K562 (cell line): ENCODE results near the gene ZER1. TPM values are rescaled to one million over a fixed set of nuclear protein-coding genes. Genes with fewer than 3 reads are reported as not detected.

ENCODE experiments used
- ATAC-seq: fragments of 200-7000 bp; cut with Tn5 transposase; 3 replicates; pipeline ENCODE4 v1.9.1; 2020; ENCODE audit warnings: moderate library complexity
- BruUV-seq: library from RNA; stranded (reverse); fragments of 400-500 nt; replicated peaks from 2 replicates; lab custom pipeline; 2021; lab: Mats Ljungman, UMichigan
- CTCF ChIA-PET: fragments of 300-600 bp; formaldehyde crosslinking; extraction: SDS; loops from one replicate; lab custom pipeline; 2021; ENCODE audit warnings: low intra/inter-chr PET ratio; lab: Yijun Ruan, JAX
- POLR2A ChIA-PET: fragments of 300-600, 350-650 bp; sonication (Branson Sonifier 250); formaldehyde crosslinking; extraction: SDS; loops from one replicate; lab custom pipeline; 2021; ENCODE audit warnings: antibody characterized with exemption, inconsistent platforms; lab: Yijun Ruan, JAX
- DNase-seq, 4 experiments: peaks; one replicate each; pipeline versions ENCODE4 v3.0.0 to v3.0.0-alpha.2; 2011 to 2018; ENCODE audit warnings: low spot score in 3 of 4, mixed read lengths in 3 of 4; ENCODE audit errors: extremely low read depth in 1 of 4
- FAIRE-seq: peaks from 2 replicates; lab custom pipeline; 2011; peaks lifted over from hg19 to GRCh38; lab: Jason Lieb, UNC
- H2AFZ ChIP-seq: 2 replicates; pipeline ENCODE4 v1.6.0; 2011; ENCODE audit warnings: low read depth, low read length, control low read depth, inconsistent platforms
- H3K27ac ChIP-seq: fragments of 200-600 bp; 3 replicates; pipeline ENCODE4 v1.8.0; 2011; ENCODE audit warnings: low read depth, mild to moderate bottlenecking, control low read depth, inconsistent platforms, low read length, moderate library complexity, mixed read lengths; ENCODE audit errors: extremely low read depth
- H3K27me3 ChIP-seq, 2 experiments: fragments of 300-600 bp in 1 of 2; 2 replicates in 1 of 2; 3 replicates in 1 of 2; pipeline versions ENCODE4 v1.6.0 to v1.8.0; 2011; ENCODE audit warnings: inconsistent platforms in 2 of 2, low read length in 2 of 2, mild to moderate bottlenecking in 1 of 2, mixed read lengths in 1 of 2, moderate library complexity in 1 of 2; ENCODE audit not compliant: control insufficient read depth in 2 of 2, insufficient read depth in 2 of 2
- H3K36me3 ChIP-seq: fragments of 300-600 bp; 3 replicates; pipeline ENCODE4 v1.8.0; 2011; ENCODE audit warnings: mild to moderate bottlenecking, low read length, inconsistent platforms; ENCODE audit not compliant: control insufficient read depth, insufficient read depth
- H3K4me1 ChIP-seq, 2 experiments: fragments of 200-600 bp in 1 of 2; replicated peaks in 1 of 2; 2 replicates in 1 of 2; 3 replicates in 1 of 2; pipeline versions ENCODE4 v1.5.1 to v1.8.0; 2011; ENCODE audit warnings: inconsistent platforms in 2 of 2, low read length in 2 of 2, mild to moderate bottlenecking in 1 of 2, mixed read lengths in 1 of 2, moderate library complexity in 1 of 2; ENCODE audit not compliant: control insufficient read depth in 2 of 2, insufficient read depth in 2 of 2
- H3K4me2 ChIP-seq: 2 replicates; pipeline ENCODE4 v1.6.1; 2011; ENCODE audit warnings: low read length, control low read depth, inconsistent platforms, mixed read lengths; ENCODE audit not compliant: insufficient read depth
- H3K4me3 ChIP-seq: fragments of 200-600 bp; sonication (generic), shearing (Covaris generic); 2 replicates; pipeline ENCODE4 v1.5.1; 2016; ENCODE audit warnings: control low read depth, inconsistent platforms
- H3K79me2 ChIP-seq: fragments of 200-600 bp; 3 replicates; pipeline ENCODE4 v1.8.0; 2011; ENCODE audit warnings: low read length, inconsistent platforms; ENCODE audit not compliant: control insufficient read depth, insufficient read depth
- H3K9ac ChIP-seq, 2 experiments: 2 replicates each; pipeline versions ENCODE4 v1.6.0 to v1.6.1; 2011; ENCODE audit warnings: low read depth in 2 of 2, low read length in 2 of 2, control low read depth in 1 of 2, inconsistent platforms in 1 of 2, mild to moderate bottlenecking in 1 of 2, mixed read lengths in 1 of 2; ENCODE audit not compliant: insufficient read depth in 1 of 2
- H3K9me1 ChIP-seq: one replicate; pipeline ENCODE4 v1.6.0; 2011; ENCODE audit warnings: inconsistent platforms, mild to moderate bottlenecking, low read length, moderate library complexity; ENCODE audit not compliant: control insufficient read depth, insufficient read depth
- H3K9me3 ChIP-seq: replicated peaks from 2 replicates; pipeline ENCODE4 v1.5.1; 2011; ENCODE audit warnings: low read depth, low read length, inconsistent platforms; ENCODE audit not compliant: control insufficient read depth, insufficient read depth
- H4K20me1 ChIP-seq: replicated peaks from 2 replicates; pipeline ENCODE4 v1.6.1; 2011; ENCODE audit warnings: low read length, inconsistent platforms, mixed read lengths; ENCODE audit not compliant: control insufficient read depth, insufficient read depth
- DPF2 ChIP-seq: fragments of 450-650 bp; IDR thresholded peaks from 2 replicates; pipeline ENCODE4 v1.6.1; 2016
- EGR1 ChIP-seq: fragments of 450-650 bp; conservative IDR thresholded peaks from 2 replicates; pipeline ENCODE4 v1.6.1; 2017; ENCODE audit warnings: mild to moderate bottlenecking
- ELF1 ChIP-seq: fragments of 200-800 bp; sonication (Bioruptor generic); IDR thresholded peaks from 2 replicates; pipeline ENCODE4 v1.6.1; 2016; ENCODE audit warnings: missing genetic modification characterization, missing compliant biosample characterization
- KLF1 ChIP-seq: fragments of 450-650 bp; IDR thresholded peaks from 2 replicates; pipeline ENCODE4 v1.6.1; 2016; ENCODE audit warnings: missing genetic modification characterization, missing compliant biosample characterization
- KLF13 ChIP-seq: fragments of 450-650 bp; IDR thresholded peaks from 2 replicates; pipeline ENCODE4 v1.6.1; 2016; ENCODE audit warnings: missing genetic modification characterization, low read depth, mild to moderate bottlenecking, missing compliant biosample characterization, moderate library complexity, borderline replicate concordance
- MED1 ChIP-seq: sonication (generic); formaldehyde crosslinking; IDR thresholded peaks from 2 replicates; pipeline ENCODE4 v1.8.1; 2023; ENCODE audit warnings: missing genetic modification reagents, borderline replicate concordance
- NCOA4 ChIP-seq: fragments of 450-650 bp; IDR thresholded peaks from 2 replicates; pipeline ENCODE4 v1.6.1; 2018; ENCODE audit warnings: mild to moderate bottlenecking; ENCODE audit not compliant: partially characterized antibody
- NKRF ChIP-seq: fragments of 450-650 bp; IDR thresholded peaks from 2 replicates; pipeline ENCODE4 v1.6.1; 2016; ENCODE audit warnings: borderline replicate concordance
- OTX1 ChIP-seq: fragments of 450-650 bp; formaldehyde crosslinking; IDR thresholded peaks from 2 replicates; pipeline ENCODE4 v1.4.0; 2022; ENCODE audit warnings: mild to moderate bottlenecking
- RFX7 ChIP-seq: fragments of 250-450 bp; sonication (Bioruptor Pico); IDR thresholded peaks from 2 replicates; pipeline ENCODE4 v1.5.1; 2021; ENCODE audit warnings: mild to moderate bottlenecking
- RUNX1 ChIP-seq: sonication (generic); IDR thresholded peaks from 2 replicates; pipeline ENCODE4 v1.6.1; 2016; ENCODE audit warnings: antibody characterized with exemption, low read depth
- SP1 ChIP-seq: sonication (generic); formaldehyde crosslinking; IDR thresholded peaks from 2 replicates; pipeline ENCODE4 v1.8.1; 2022; ENCODE audit warnings: mild to moderate bottlenecking, missing genetic modification reagents
- TGIF2 ChIP-seq: sonication (generic); formaldehyde crosslinking; IDR thresholded peaks from 2 replicates; pipeline ENCODE4 v1.8.1; 2022; ENCODE audit warnings: mild to moderate bottlenecking, missing genetic modification reagents, moderate library complexity
- ZBTB9 ChIP-seq: fragments of 450-650 bp; formaldehyde crosslinking; IDR thresholded peaks from 2 replicates; pipeline ENCODE4 v1.4.0; 2020; ENCODE audit warnings: mild to moderate bottlenecking, moderate library complexity
- ZNF780A ChIP-seq: fragments of 250-450 bp; sonication (Bioruptor Pico); IDR thresholded peaks from 2 replicates; pipeline ENCODE4 v1.5.0; 2021; ENCODE audit warnings: mild to moderate bottlenecking
- ZNF79 ChIP-seq: fragments of 250-450 bp; sonication (Bioruptor Pico); IDR thresholded peaks from 2 replicates; pipeline ENCODE4 v1.4.0; 2020; ENCODE audit warnings: low read depth, mild to moderate bottlenecking, moderate library complexity
- WGBS: fragments of 100-300 bp; shearing (Covaris generic); methylation state at CpG from one replicate; pipeline ENCODE4 v1.1.6; 2016; ENCODE audit warnings: low coverage, mixed read lengths; ENCODE audit not compliant: insufficient coverage; ENCODE audit errors: missing lambda C conversion rate; 5-methylcytosine and 5-hydroxymethylcytosine counted together
- in situ Hi-C: fragments of 300-500 bp; cut with MboI; formaldehyde crosslinking; loops from 4 replicates; pipeline ENCODE4 v1.15.0; 2018; ENCODE audit warnings: inconsistent platforms, mixed read lengths
- intact Hi-C: fragments of 100-400 bp; cut with micrococcal nuclease; formaldehyde crosslinking; loops from 2 replicates; pipeline ENCODE4 v1.14.2; 2022
- polyA plus RNA-seq, 8 experiments: library from polyadenylated mRNA; depleted of rRNA in 4 of 8; stranded (reverse) in 5 of 8; unstranded in 3 of 8; fragments of >200 nt; fragmentation: Nextera tagmentation in 2 of 8; fragmentation: Illumina TruSeq in 1 of 8; extraction: Ambion mirVana in 2 of 8; extraction: Trizol in 1 of 8; gene quantifications; 2 replicates each; pipeline versions ENCODE4 v1.2.1 to v1.2.3, GENCODE V29; 2011 to 2014; ENCODE audit warnings: inconsistent platforms in 1 of 8, missing spikeins in 1 of 8
- total RNA-seq, 7 experiments: library from RNA; depleted of rRNA in 6 of 7; stranded (reverse); fragments of >200 nt in 6 of 7; fragmentation: Illumina TruSeq in 2 of 7; extraction: Trizol in 2 of 7; gene quantifications; 2 replicates each; pipeline versions ENCODE4 v1.2.1 to v1.2.3, GENCODE V29; 2011 to 2021; ENCODE audit warnings: low replicate concordance in 1 of 7

Gene ZER1
- total and polyA plus RNA-seq, 9 of the 15 experiments (the other 6 are each of a cell fraction or from before 2014, with no cell fraction given), result 0.07 to 10.7 (median 6.2) TPM

GRCh38 chr9:128723866-128724743 lies 47.6 kb downstream of the ZER1 start, which contains the start of gene ZDHHC12 (continued):
- TF ChIP-seq DPF2 (peak; percentile 58; the same call in 1 of the 2 replicates), KLF1 (tag) (0 out of 2 replicates have a peak, but pooled peaks have one; percentile 33)

GRCh38 chr9:128723352-128723865 lies 48.3 kb downstream of the ZER1 start:
- peak overlapping the region; percentile 80 for H2AFZ ChIP-seq
- H3K79me2 ChIP-seq, result peaks cover 8% of the 10 kb centered on the region; the same call in 2 of the 3 replicates
- intact Hi-C loops, result no loop called here
- H4K20me1 ChIP-seq, result no peaks in the 10 kb centered on the region
- H3K4me2 ChIP-seq, result peak overlapping the region; percentile 95
- FAIRE-seq (peak; percentile 74), ATAC-seq (no peak), DNase-seq (peak in 3 of 4 experiments; percentile 20 to 48 (median 41))
- 20% methylated on average over 6 of the region's 7 CpGs for WGBS
- peaks cover 8 to 51% of the 10 kb centered on the region in 2 experiments; a peak in 4 of 5 replicates for H3K4me1 ChIP-seq
- H3K27me3 ChIP-seq, result no peaks in the 10 kb centered on the region
- H3K9me1 ChIP-seq, result peaks cover 2% of the 10 kb centered on the region
- H3K9me3 ChIP-seq, result no peaks in the 10 kb centered on the region
- in situ Hi-C loops, result no loop called here
- peaks cover 28% of the 10 kb centered on the region; the same call in 1 of the 3 replicates for H3K36me3 ChIP-seq
- CTCF ChIA-PET, result no interaction called here
- POLR2A ChIA-PET, result interaction anchor here (0.6 to 1.5 kb wide), 6 partner anchors 9 to 218 kb away, joined by 3 to 9 read pairs (median 6); partner anchors contain the start of genes ENDOG and PKN3
- peak overlapping the region; percentile 67 for H3K4me3 ChIP-seq
- H3K27ac ChIP-seq, result peak overlapping the region; percentile 72
- H3K9ac ChIP-seq, result peak overlapping the region; percentile 83 to 96
- no TSS peak for BruUV-seq
- TF ChIP-seq ELF1, result no peak
- no peak for TF ChIP-seq ZNF780A (CRISPR knock-in tag)
- TF ChIP-seq NCOA4, result no peak
- no peak for TF ChIP-seq RUNX1
- TF ChIP-seq OTX1 (CRISPR knock-in tag), result no peak
- no peak for TF ChIP-seq KLF13
- TF ChIP-seq EGR1, result 0 out of 2 replicates have a peak, but pooled peaks have one; percentile 10
- TF ChIP-seq NKRF, result peak; percentile 36; the same call in 1 of the 2 replicates
- no peak for TF ChIP-seq SP1 (CRISPR knock-in tag)
- 0 out of 2 replicates have a peak, but pooled peaks have one; percentile 55 for TF ChIP-seq MED1
- no peak for TF ChIP-seq ZBTB9 (CRISPR knock-in tag)
- no peak for TF ChIP-seq RFX7 (CRISPR knock-in tag)
- TF ChIP-seq TGIF2 (CRISPR knock-in tag), result no peak
- TF ChIP-seq ZNF79 (CRISPR knock-in tag), result no peak
